ENCODE data around the gene DGKH.

DGKH gene, protein sequence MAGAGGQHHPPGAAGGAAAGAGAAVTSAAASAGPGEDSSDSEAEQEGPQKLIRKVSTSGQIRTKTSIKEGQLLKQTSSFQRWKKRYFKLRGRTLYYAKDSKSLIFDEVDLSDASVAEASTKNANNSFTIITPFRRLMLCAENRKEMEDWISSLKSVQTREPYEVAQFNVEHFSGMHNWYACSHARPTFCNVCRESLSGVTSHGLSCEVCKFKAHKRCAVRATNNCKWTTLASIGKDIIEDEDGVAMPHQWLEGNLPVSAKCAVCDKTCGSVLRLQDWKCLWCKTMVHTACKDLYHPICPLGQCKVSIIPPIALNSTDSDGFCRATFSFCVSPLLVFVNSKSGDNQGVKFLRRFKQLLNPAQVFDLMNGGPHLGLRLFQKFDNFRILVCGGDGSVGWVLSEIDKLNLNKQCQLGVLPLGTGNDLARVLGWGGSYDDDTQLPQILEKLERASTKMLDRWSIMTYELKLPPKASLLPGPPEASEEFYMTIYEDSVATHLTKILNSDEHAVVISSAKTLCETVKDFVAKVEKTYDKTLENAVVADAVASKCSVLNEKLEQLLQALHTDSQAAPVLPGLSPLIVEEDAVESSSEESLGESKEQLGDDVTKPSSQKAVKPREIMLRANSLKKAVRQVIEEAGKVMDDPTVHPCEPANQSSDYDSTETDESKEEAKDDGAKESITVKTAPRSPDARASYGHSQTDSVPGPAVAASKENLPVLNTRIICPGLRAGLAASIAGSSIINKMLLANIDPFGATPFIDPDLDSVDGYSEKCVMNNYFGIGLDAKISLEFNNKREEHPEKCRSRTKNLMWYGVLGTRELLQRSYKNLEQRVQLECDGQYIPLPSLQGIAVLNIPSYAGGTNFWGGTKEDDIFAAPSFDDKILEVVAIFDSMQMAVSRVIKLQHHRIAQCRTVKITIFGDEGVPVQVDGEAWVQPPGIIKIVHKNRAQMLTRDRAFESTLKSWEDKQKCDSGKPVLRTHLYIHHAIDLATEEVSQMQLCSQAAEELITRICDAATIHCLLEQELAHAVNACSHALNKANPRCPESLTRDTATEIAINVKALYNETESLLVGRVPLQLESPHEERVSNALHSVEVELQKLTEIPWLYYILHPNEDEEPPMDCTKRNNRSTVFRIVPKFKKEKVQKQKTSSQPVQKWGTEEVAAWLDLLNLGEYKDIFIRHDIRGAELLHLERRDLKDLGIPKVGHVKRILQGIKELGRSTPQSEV

DNA sequence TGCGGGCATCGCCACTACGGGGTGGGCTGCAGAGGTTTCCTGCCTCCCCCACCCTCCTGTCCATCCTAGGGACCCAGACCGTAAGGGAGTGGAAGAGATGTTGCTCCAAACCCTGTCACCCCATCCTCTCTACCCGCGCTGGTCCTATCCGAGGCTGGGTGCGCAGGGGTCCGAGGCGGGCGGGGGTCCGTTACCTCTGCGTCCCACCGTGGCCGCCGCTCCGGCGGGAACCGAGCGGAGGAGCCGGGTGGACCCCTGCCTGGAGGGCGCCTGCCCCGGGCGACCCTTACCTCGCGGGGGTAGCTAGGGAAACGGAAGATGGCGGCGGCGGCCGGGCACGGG lies at the start of gene DGKH:
DGKH (plus strand) TSS at position 307 of the 342 bp plus-strand sequence. CDS start 126 bp downstream, outside the sequence.
- TF ChIP-seq ZFX (IDR thresholded peaks at IDR 0.05; ENCODE audit: borderline replicate concordance): no peak
- TF ChIP-seq, protein P1, sequence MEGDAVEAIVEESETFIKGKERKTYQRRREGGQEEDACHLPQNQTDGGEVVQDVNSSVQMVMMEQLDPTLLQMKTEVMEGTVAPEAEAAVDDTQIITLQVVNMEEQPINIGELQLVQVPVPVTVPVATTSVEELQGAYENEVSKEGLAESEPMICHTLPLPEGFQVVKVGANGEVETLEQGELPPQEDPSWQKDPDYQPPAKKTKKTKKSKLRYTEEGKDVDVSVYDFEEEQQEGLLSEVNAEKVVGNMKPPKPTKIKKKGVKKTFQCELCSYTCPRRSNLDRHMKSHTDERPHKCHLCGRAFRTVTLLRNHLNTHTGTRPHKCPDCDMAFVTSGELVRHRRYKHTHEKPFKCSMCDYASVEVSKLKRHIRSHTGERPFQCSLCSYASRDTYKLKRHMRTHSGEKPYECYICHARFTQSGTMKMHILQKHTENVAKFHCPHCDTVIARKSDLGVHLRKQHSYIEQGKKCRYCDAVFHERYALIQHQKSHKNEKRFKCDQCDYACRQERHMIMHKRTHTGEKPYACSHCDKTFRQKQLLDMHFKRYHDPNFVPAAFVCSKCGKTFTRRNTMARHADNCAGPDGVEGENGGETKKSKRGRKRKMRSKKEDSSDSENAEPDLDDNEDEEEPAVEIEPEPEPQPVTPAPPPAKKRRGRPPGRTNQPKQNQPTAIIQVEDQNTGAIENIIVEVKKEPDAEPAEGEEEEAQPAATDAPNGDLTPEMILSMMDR (IDR thresholded peaks at IDR 0.05): no peak
- H3K27ac ChIP-seq: peak within 1 kb of the TSS; percentile 80

DNA sequence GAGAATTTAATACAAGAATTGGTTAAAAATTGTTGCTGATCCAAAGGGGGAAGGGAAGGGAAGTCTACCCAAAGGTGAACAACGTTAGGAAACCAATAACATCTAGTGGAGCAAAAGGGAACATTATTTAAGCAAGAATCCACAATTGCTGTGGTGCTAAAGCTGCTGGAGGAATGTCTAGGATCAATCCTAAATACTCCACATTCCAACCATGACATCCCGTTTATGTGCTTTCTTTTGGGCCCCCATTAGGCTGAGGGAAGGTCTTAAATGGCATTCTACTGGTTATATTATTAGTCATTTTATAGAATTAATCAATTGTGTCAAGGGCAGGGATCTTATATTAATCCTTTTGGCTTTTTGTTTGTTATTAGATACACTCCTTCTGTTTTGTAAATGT lies 47.6 kb upstream of the DGKH start:
- TF ChIP-seq, protein P1 (IDR thresholded peaks at IDR 0.05): no peak
- H3K27ac ChIP-seq: no peak overlapping the region

DNA sequence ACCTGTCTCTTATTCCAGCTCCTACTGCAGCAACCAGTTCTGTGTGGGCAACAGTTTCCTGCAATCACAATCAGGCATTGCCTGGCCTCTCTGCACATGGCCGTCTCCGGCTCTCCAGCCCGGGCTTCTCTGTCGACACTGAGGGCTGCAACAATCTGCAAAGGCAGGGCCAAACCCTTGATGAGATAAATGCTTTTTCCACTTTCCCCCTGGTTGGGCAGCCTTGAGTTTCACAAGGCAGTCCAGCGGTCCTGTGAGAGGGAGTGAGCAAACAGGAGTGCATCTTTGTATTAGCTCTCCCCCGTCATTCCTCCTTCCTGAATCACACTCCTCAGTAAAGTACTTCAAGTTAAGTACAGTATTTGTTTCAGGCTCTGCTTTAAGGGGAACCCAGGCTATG lies 46.9 kb upstream of the DGKH start:
- TF ChIP-seq, protein P1 (IDR thresholded peaks at IDR 0.05): no peak
- no peak for TF ChIP-seq ZFX (IDR thresholded peaks at IDR 0.05; ENCODE audit: borderline replicate concordance)

DNA sequence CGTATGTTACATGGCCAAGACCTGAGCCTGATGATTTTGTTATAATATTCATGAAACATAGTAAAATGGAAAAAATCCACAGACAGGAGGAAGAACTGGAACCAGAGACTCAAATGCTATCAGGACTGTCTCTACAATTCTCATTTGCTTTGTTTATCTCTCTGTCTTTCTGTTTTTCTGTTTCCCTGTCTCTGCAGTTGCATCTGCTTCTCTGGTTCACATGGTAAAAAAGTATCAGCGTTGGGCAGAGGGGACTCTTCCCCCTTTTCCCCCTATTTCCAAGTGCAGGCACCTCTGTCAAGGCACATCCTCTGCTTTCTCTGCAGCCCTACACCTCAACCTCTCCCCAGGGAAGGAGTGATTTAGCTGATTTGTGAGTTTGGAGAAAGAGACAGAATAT lies 46.4 kb upstream of the DGKH start:
- no peak for TF ChIP-seq ZFX (IDR thresholded peaks at IDR 0.05; ENCODE audit: borderline replicate concordance)
- TF ChIP-seq, protein P1 (IDR thresholded peaks at IDR 0.05): no peak
- H3K27ac ChIP-seq: no peak overlapping the region

More for the DNA sequence above, 46.9 kb upstream of the DGKH start:
- H3K27ac ChIP-seq: no peak overlapping the region

DNA sequence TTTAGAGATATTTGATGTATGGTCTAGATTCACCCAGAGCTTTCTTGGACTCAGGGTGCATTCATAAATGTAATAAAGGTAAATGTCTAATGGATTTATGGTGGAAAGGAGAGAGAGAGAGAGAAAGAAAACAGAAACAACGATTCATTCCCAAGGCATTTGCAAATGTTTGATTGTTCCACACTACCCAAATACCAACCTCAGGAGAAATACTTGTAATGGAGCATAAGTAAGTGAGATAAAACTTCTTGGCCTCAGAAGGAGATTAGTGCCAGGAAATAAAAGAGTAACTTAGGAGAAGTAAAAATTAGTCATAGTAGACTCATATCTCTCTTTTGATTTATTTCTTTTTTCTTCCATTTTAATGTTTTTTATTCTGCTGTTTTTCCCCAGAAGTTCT lies 40.6 kb upstream of the DGKH start:
- no peak overlapping the region for H3K27ac ChIP-seq
- TF ChIP-seq ZFX (IDR thresholded peaks at IDR 0.05; ENCODE audit: borderline replicate concordance): no peak
- TF ChIP-seq, protein P1 (IDR thresholded peaks at IDR 0.05): no peak

DNA sequence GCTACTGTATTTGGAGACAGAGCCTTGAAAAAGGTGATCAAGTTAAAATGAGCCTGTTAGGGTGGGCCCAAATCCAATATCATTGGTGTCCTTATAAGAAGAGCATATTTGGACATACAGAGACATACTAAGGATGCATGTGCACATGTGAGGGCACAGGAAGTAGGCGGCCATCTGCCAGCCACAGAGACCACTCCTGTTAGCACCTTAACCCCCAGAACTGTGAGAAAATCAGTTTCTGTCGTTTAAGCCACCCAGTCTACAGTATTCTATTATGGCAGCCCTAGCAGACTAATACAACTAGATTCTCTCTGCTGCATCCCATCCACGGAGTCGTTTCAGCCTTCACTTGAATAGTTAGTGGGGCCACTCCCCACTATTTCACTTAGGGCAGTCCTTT lies 39.4 kb upstream of the DGKH start:
- H3K27ac ChIP-seq: no peak overlapping the region
- TF ChIP-seq, protein P1 (IDR thresholded peaks at IDR 0.05): no peak
- no peak for TF ChIP-seq ZFX (IDR thresholded peaks at IDR 0.05; ENCODE audit: borderline replicate concordance)
